NCI-H526 (cell line): ENCODE results near the gene NCOA3.
A peak's percentile ranks its signal among the peaks of the same experiment; 100 is the strongest.

Source experiments
- DNase-seq, 2 experiments: peaks; one replicate each; lab custom pipeline; 2025; lab: John Stamatoyannopoulos, UW

NCOA3 gene

DNA sequence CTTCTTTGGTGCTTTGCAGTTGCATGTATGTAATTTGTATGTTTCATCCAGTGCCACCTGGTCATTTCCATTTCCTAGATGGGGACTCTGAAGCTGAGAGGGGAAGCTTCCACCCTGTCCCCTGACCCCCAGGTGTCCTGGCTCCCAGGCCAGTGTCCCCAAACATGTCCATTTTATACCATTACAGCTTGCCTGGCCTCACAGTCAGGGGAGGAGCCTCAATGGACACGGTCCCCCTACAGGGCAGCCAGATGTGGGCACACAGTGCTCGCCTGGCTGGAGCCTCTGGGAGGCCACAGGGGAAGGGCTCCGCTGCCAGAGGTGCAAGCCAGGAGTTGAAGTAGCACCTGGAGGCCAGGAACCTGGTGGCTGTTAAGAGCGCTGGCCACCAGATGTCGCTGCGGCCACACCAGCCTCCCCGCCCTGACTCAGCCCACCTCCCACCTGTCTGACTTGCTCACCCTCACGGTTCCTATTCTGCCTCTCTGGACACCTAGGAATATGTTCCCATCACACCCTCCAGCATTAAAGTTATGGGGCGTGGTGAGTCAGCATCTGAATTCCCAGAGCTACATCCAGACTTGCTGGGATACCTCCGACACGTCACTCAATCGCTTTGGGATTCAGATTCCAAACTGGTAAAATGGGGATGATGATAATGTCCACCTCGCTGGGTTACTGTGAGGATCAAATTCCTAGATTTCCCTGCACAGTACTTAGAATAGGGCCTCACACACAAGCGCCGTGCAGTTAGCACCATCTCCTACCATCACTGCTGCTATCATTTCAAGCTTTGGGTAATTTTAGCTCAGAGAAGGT lies 176.2 kb downstream of the NCOA3 start:
- DNase-seq: peak; percentile 50 to 89

DNA sequence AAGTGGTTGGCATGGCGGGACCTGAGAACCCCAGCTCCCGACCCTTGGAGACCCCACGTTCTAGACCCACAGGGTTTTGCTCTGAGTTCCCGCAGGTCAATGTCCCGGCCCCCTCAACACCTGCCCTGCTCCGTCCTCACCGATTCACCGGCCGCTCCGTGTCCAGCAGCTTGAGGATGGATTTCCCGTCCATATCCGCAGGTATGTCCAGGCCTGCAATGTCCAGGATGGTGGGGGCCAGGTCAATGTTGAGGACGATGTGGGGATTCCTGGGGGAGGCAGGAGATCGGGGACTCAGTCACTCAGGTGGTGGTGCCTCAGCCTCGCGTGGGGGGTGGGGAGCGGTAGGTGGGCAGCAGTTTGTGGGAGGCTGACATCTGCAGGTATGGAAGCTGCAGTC lies 176.8 kb downstream of the NCOA3 start:
- DNase-seq: no peak

DNA sequence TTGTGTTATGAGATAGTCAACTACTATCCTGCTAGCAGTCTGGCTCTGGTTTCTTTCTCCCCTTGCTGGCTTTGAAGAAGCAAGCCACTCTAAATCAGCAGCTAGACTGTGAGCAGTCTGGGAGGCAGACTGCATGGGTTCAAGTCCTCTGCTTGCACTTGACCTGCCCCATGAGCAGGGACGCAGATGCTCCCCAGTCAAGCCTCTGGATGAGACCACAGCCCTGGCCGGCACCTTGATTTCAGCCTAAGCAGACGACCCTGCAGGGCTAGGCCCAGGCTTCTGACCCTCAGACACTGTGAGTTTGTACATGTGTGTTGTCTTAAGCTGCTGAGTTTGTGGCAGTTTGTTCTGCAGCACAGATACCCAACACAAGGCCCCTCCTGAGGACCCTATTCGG lies 177.8 kb downstream of the NCOA3 start:
- no peak for DNase-seq

DNA sequence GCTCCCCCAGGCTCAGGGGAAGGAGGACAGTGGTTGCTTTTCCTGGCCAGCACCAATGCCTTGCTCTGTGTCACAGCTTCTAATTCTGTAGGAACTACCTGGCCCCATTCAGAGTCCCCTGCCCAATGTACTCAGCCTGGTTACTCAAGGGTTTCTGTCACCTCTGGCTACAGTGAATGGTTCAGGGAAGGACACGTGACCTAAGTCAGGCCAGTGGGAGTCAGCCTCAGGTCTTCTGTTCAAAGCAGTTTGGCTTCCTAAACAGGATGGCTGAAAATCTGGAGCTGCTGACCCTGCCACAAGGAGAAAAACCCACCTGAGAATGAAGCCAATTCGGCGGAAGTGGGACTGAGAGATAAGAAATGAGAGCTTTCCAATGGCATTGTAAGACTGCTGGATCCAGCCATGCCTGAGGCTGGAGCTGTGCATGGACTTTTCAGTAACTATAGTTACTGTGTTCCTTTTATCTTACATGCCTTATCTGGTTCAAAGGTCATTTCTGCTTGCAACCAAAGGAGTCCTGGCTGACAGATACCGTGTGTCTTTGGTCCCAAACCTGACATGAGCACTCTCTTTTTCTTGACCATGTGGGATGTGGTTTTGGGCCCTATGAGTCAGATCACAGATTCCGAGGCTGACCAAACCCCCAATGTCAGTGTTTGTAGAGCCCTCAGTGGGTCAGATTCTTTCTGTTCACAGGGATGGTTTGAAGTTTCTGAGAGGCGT lies 179.3 kb downstream of the NCOA3 start:
- no peak for DNase-seq

DNA sequence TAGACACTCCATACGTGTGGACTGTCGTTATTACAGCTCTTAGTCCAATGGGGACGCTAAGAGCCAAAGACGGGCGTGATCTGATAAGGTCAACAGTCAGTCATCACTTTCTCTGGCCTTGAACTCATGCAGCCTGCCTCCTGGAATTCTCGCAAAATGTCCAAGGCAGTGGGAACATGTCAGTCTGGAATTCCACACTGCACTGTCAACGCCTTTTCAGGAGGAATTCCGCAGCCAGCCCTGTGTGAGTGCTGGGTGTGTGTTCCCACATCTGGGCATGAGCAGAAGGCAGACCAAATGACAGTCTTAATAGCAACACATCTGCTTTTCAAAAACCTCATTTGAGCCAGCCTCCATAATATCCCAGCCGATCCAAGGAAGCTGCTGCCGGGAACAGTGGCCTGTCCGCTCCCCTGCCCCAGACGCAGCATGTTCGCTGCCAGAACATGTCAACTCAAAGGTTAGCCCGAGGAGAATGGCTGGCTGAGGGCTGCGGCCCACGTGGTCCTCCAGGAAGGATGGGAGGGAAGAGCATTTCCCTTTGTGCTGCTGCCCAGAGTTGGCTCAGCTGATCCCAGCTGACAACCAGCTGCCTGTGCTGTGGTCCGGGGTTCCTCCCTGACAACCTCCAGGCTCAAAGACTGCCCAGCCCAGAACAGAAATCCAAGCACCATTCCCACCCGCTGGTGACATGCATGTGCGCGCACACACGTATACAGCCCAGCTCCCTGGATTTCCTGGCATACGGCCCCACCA lies 180.5 kb downstream of the NCOA3 start:
- DNase-seq: no peak

DNA sequence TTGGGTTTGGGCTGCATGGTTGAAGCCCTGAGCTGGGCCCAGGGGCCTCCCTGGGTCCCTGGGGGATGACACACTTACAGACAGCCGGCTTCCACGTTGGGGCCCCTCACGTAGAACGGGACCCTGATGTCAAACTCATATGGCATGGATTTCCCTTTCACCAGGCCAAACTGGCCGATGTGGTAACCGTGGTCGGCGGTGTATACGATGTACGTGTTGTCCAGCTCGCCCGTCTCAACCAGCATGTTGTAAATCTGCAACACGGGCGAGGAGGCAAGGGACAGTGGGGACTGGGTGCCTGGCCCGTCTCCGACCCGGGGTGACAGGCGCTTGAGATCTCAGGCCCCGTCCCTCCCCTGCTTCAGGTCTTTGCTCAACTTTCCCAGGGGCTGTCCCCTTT lies 181.2 kb downstream of the NCOA3 start:
- DNase-seq: no peak

DNA sequence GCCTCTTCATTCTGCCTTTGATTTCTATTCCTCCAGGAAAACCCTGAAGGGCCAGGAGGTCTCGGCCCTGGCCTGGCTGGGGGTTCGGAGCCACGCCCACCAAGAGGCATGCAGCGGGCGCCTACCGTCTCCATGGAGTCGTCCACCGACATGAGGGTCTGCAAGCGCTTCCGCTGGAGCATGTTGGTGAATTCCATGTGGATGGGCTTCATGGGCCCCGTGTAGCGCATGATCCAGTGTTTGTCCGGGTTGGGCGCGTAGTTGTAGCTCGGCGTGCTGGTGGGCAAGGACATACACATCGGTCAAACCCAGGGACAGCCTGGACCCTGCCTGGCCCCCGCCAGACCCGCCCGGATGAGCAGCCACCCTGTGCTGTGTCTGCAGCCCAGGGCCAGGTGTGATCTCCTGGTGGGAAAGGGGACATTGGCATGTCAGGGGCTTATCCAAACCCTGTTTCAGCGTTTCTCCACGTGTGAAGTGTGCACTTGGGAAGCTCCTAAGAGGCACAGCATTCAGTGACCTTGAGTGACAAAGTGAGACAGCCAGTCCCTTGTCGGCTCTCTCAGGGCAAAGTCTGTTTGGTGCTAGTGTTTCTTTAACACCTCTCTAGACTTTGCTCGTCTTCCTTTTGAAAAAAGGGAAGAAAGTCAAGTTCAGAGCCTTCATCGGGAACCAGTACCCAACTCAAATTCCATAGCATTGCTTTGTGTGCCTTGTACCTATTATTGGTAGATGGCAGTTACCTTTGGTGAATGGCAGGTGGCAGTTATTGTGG lies 182.8 kb downstream of the NCOA3 start:
- no peak for DNase-seq

DNA sequence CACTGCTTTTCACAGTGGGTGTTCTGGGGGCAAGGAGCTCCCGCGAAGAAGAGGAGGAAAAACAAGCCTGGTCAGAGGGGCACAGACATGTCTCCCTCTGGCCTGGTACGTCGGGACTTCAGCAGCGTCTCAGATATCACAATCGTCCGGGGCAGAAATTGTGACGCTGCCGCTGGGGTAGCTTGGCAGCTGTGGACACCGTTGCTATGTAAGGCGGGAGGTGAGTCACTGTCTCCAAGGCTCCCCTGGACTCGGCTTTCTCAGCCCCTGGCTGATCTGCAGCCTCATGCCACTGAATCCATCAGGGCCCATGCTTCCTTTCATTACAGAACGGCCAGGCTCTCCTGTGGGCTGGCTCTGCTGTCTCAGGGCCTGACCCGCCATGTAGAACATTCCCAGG lies 184.9 kb downstream of the NCOA3 start:
- DNase-seq: no peak

DNA sequence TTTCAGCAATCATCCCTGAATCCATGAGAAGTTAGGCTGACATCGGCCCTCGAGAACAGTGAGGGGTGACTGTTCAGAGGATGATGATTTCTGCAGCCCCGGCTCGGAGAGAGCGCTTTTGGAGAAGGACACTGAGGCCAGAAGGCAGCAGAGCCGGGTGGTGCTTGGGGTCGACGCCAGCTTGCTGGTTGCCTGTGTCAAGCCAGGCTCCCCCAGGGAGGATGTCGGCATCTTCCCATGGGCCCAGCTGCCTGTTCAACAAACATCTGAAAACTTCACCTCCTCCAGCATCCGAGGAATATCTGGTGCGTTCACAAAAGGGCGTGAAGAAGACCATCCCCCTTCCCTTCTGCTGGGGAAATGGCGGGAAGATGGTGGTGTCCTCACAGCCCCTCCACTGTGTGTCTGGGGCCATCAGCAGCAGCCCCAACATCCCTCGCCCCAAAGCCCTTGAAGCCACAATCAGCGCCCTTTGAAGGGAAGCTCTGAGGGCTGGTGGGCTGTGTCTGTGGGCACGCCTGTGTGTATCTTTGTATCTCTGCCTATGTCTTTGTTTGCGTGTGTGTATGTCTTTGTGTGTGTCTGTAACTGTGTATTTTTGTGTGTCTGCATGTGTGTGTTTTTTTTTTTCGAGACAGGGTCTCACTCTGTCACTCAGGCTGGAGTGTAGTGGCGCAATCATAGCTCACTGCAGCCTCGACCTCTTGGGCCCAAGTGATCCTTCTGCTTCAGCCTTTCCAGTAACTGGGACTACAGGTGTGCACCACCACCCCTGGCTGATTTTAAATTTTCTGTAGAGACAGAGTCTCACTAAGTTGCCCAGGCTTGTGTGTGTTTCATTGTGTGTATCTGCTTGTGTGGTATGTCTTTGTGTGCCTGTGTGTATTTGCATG lies 185.7 kb downstream of the NCOA3 start:
- no peak for DNase-seq

DNA sequence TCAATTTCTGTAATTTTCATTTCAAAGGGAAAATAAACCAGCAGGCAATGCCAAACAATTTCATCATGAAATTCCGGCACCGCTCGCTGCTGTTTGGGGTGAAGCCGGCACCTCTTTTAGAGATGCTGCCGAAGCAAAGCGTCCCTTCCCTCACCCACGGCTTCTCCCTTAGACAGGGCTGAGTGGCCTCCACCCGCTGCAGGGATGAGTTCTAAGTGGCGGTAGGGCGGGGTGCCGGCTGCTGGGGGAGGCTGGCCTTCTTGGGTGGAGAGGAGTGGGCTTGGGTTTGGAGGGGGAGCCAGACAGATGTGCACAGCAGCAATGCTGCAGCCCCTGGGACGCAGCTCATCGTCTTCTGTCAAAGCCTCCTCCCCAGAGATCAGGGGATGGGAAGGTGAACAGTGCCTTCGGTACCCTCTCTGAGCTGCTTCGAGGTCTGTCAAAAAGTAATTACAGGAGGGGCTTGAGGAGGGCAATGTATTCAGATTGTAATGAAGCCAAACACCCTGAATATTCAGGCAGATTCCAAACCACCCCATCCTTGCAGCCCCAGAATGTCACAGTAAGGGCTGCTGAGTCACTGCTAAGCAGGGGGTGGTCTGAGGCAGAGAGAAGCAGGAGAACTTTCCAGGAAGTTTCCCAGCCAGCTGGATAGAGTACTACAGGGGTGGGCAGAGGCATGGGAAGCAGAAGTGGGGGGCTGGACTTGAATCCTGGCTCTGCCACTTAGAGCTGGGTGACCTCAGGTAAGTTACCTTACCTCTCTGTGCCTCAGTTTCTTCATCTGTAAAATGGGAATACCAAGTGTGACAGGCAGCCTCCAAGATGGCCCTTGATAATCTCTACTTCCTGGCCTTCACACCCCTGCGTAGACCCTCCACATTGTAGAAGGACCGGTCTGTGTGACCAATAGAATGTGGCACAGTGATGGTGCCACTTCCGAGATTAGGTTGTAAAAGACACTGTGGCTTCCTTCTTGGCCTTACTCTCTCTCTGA lies 187.0 kb downstream of the NCOA3 start:
- no peak for DNase-seq

DNA sequence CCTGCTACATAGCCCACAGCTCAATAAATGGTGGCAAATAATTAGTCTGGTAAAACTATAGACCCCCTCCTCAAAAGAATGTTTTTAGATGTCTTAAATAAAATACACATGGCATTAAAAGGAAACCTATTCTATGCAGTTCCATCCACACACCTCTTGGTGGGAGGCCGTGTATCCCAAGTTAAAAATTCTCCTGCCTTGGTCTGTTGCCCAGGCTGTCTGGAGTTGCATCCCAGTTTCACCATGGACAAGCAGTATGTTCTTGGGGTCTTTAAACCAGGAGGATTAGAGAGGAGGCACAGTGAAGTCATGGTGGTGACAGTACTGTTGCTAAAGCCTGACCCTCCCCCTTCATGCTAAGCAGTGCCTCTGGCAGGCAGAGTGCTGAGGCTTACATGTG lies 188.0 kb downstream of the NCOA3 start:
- no peak for DNase-seq

DNA sequence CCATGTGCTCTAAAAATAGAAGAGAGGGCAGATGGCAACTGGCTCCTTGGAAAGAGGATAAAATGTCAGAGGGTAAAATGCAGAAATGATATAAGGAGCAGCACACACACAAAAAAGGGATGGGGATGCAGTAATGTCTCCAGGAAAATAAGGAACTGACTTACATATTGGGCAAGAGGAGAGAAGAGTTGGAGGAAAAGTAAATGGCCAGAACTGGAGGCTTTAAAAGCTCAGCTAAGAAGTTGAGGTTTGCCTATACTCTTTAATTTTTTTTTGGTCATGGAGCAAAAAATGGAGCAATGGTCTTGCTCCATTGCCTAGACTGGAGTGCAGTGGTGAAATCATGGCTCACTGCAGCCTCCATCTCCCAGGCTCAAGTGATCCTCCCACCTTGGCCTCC lies 189.9 kb downstream of the NCOA3 start:
- no peak for DNase-seq

DNA sequence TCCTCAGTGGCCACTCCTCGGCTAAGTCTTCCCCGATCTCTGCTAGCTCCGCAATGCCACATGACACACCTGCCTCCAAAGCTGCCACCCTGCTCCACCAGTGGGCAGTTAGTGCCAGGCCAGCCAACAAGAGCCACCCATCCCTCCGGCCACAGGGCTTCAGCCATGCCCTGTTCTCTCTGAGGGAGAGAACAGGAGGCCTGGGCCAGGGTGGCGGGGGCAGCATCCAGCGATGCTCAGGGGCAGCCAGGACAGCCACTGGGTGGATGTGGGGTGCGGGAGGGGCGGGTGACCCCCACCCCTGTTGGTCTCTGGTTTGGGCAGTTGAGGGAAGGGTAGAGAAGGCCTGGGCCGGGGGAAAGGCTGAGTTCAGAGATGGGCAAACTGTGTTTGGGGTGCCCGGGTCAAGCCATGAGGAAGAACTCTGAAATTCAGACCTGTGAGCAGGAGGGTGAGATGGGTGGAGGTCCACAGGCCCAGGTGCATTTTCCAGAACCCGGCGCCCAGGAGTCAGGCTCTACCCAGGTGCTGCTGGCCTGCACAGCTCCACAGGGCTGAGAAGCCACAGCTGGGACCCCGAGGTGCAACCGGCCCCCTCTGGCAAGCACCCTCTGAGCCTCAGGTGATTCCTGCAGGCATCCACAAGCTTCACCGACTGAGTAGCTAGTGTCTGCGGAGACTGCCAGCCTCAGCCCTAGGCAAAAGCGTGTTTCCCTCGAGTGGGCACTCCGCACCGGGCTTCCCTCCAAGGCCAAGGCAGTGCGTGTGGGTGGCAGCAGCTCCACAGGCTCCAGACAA lies 192.5 kb downstream of the NCOA3 start:
- DNase-seq: no peak

DNA sequence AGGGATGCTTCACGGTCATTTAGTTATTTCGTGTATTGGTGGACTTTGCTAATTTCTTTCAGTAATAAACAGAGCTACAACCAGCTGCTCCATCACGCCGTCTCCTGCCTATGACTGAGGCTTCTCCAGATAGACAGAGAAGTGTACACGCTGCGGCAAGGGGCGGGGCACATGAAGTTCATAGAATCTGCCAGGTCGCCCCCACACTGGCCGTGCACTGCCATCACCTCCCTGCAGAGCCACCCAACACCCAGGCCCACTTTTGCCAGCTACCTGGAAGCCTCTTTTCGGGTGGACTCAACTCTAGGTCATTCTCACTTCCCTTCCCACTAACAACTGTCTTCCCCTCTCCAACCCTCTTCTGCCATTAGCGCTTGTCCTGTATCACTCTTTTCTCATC lies 195.2 kb downstream of the NCOA3 start:
- DNase-seq: no peak

DNA sequence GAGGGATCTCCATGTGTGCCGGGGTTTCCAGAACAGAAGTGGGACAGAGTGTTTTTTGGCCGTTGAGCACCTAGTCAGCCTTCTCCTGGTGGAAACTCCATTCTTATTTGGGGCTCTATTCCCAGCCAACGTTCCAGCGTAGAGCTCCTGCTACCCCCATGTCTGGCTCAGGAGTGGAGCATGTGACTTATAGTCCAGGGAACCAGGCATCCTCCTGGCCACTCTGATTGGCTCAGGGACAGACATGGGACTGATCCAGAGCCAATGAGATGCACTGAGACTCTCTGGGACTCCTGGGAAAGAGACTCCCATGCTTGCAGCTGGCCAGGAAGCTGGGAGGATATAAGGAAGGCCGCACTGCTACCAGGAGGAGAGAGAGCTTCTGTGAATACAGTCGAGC lies 196.5 kb downstream of the NCOA3 start:
- no peak for DNase-seq

DNA sequence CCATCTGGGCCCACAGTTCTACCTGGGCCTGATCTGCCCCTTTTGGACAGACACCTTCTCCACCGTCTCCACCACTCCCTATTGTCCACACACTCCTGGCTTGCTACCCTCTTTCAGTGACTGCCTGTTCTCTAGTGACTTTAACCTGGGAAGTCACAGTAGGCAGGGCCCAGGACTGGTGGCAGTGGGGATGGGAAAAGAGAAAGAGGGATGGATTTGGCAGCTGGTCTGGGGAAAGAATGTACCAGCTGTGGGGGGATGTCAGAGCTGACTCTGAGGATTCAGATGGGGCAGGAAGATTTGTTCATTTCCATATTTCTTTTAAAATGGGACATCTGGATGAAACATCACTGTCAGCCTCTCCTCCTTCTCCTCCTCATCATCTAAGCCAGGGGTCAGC lies 198.1 kb downstream of the NCOA3 start:
- no peak for DNase-seq

DNA sequence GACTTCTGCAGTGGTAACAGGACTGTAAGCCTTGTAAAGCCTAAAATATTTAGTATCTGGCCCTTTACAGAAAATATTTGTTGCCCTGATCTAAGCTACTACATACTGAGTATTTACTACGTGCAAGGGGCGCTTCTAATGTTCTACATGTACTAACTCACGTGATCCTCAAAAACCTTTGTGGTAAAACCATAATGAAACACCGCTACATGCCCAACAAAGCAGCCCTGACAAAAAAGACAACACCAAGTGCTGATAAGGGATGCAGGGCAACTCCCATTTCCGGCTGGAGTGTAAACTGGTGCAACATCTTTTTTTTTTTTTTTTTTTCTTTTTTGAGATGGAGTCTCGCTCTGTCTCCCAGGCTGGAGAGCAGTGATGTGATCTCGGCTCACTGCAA lies 198.6 kb downstream of the NCOA3 start:
- no peak for DNase-seq

DNA sequence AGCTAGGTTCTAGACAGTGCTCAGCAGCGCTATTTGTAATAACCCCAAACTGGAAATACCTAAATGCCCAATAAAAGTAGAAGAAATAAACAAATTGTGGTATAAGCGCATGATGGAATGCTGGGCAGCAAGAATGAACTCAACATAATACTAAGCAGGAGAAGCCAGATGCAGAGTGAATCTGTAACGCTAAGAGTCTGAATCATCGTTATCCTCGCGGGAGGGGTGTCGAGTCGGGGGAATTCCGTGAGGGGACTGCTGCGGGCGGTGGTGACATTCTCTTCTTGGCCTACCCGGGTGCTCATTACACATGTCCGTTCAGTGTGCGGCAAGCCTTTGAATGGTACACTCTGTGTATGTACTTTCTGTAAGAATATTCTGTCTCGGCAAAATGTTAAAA lies 199.9 kb downstream of the NCOA3 start:
- no peak for DNase-seq

DNA sequence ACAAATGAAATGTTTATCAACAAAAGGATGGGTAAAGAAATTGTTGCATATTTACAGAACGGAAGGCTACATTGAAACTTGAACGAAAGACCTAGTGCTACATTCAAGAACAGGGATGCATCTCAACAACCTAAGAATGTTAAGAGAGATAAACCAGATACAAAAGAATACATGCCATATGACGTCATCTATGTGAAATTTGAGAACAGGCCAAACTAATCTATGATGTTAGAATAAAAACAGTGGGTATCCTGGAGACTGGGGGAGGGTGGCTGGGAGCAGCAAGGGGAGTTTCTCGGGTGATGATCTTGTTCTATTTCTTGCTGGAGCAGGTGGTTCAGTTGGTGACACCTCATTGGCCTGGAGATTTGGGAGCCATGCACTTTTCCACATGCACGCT lies 202.1 kb downstream of the NCOA3 start:
- no peak for DNase-seq
